RPMI7951 (cell line): Measurements from ENCODE around the gene ATP11A. TPM values are rescaled to one million over a fixed set of nuclear protein-coding genes. Genes with fewer than 3 reads are reported as not detected.
"Not testable (repeated sequence)": the region's sequence is repeated elsewhere in the genome, so short reads cannot be mapped to it uniquely, and the experiment has no call there.

Experiments used
- DNase-seq: peaks from one replicate; pipeline ENCODE4 v3.0.0-alpha.2; 2012; ENCODE audit warnings: low read depth
- total RNA-seq: library from RNA; depleted of rRNA; stranded (reverse); fragments of >200 nt; shearing (Covaris generic); gene quantifications from 2 replicates; pipeline ENCODE4 v1.2.3, GENCODE V29; 2014

ATP11A gene
- total RNA-seq, 1 experiment from 2014 or later: 2.2 TPM

DNA sequence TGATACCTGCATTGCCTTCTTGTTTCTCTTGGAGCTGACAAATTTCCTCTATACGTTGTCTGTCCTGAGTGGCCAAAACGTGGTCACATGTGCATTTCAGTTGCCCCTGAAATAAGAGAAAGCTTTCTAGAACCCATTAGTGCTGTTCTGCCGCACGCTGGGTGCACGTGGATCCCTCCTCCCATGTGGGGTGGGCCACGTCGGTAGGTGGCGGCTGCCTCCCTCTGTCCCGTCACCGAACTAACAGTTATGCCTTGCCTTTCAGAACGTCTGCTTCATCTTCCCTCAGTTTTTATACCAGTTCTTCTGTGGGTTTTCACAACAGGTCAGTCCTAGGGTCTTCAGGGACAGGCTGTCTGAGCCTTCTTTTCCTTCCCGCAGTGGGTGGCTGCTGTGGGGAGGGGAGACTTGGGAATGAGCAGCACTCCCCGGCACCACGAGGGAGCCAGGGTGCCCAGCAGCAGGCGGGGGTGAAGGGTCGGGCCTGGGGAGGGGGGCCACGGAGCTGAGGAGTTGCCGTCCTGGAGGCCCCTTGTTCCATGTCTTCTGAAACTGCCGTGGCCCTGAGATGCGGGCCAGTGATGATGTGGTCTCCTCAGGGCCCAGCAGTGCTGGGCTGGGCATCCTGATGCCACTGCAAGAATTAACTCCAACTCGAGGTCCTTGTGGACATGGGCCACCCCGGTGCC, 169.4 kb downstream of the ATP11A start:
- no peak for DNase-seq

DNA sequence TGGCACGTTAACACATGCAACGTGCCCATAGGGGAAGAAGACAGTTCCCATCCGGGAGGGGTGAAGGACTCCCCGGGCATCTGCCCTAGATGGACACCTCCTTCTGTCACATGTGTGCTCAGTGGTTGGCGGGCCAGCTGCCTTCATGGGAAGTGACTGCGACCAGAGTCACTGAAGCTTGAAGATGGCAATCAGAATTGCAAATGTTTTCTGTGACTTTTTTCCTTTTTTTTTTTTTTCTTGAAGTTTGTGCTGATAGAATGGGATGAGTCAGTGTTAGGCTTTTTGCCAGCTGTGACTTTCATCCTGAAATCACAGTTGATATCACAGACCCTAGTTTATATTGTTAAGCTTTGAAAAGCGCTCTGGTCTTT, 170.0 kb downstream of the ATP11A start:
- peak; percentile 52 for DNase-seq

DNA sequence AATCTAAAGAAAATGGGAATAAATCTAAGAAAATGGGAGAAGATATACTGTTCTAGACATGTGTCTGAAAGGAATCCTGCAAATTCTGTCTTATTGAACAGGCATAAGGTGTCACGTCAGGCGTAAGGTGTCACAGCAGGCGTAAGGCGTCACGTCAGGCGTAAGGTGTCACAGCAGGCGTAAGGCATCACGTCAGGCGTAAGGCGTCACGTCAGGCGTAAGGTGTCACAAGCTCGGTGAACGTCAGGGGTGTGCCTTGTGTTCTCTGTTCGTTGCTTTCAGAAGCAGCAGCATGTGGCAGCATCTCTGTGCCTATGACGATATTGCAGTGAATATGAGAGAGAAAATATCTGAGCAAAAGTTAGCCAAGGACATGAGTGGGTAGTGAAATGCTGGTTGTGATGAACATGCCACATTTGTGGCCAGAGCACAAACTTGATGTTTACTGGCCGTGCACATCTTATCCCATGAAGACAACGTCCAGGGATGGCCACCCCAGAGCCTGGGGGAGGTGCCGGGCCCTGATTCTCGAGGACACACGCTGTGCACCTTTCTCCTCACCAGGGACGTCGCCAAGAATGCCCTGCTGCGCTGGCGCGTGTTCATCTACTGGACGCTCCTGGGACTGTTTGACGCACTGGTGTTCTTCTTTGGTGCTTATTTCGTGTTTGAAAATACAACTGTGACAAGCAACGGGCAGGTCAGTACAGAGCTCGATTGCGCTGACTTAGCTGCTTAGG, 172.2 kb downstream of the ATP11A start:
- no peak for DNase-seq

DNA sequence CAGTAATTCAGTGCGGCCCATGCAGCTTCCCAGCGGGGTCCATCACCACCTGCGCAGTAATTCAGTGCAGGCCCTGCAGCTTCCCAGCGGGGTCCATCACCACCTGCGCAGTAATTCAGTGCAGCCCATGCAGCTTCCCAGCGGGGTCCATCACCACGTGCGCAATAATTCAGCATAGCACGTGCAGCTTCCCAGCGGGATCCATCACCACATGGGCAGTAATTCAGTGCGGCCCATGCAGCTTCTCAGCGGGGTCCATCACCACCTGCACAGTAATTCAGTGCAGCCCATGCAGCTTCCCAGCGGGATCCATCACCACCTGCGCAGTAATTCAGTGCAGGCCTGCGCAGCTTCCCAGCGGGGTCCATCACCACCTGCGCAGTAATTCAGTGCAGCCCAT, 173.5 kb downstream of the ATP11A start:
- DNase-seq: not testable (repeated sequence)

DNA sequence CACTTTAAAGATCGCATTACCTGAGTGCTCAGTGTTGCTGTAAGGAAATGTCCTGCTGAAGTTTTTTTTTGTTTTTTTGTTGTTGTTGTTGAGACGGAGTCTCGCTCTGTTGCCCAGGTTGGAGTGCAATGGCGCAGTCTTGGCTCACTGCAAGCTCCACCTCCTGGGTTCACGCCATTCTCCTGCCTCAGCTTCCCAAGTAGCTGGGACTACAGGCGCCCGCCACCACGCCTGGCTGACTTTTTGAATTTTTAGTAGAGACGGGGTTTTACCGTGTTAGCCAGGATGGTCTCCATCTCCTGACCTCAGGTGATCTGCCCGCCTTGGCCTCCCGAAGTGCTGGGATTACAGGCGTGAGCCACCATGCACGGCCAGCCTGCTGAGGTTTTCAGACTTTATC, 175.6 kb downstream of the ATP11A start:
- DNase-seq: not testable (repeated sequence)

DNA sequence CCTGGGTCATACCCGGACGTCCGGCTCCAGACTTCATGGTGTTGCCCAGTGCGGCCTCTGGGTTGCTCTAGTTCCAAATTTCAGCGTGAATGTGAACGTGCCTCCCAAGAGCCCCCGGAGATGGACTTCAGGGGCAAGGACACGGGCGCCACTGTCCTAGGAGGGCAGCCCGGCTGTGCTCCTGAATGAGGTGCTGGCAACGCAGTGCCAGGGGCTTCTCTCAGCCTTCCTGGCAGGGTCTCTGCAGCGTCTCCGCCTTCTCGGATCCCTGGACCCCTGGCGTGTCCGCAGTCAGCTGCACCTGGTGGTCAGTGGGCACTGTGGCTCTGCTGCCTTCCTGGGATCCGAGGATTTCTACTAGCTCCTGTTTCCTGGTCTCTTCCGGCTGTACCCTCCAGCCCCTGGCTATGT, 177.5 kb downstream of the ATP11A start:
- DNase-seq: no peak

DNA sequence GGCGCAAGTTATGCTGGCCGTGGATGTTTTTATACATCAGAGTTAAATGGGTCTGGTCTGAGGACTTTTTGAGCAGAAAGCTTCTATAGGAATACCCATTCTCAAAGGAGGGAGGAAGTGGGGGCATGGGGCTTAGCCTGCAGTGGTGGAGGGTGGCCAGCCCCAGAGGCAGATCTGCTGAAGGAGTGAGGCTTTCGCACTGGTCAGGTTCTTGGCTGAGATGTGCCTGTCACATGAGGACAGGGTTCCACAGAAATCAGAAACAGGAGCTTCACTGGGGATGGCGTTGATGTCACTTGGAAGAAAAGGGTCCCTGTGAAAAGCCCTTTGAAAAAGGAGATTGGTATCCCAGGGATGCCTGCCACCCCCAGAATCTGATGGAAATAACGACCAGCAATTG, 178.5 kb downstream of the ATP11A start:
- DNase-seq: no peak

DNA sequence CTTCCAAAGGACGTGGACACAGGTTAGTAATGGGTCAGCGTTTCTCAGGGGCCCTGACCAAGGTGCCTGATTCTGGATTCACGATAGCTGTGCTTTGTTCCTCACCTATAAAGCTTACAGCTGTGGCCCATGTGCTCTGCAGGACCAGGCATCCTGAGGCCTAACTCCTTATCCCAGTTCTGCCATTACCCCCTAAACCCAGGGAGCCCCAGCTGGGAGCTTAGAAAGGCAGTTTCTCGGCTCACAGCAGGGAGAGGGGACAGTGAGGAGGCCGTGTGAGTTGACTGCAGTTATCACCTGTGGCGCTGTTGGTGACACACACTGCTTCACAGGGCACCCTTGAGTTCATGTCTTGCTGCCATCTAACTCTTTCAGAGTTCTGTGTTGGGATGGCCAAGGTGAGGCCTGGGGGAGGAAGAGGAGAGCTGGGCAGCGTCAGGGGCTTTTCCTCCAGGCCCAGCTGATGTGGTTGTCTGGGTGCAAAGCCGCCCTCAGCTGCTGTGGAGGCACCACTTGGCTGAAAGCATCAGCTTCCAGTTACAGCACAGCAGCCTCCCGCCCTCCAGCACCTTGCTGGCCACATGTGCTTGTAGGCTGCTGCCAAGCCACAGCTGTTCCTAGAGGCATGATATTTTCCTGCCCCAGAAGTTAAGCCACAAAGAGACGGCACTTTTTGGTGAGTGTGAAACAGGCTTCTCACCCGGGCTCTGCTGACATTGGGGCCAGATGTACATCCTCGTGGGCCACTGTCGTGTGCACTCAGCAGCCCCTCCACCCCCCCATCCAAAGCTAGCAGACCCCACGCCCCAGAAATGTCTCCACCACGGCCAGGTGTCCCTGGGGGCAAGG, 179.6 kb downstream of the ATP11A start:
- peak; percentile 28 for DNase-seq

DNA sequence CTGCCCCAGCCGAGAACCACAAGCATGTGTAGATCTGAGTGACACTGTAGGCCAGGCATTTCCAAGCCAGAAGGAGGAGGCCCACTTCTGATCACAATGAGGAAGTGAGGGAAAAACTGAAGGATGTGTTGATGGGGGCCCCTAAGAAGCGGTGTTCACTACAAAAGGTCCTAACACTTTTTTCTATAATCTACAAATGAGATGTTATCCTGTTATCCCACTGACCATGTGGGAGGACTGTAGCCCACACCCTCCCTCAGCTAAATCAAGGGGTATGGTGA, 180.2 kb downstream of the ATP11A start:
- no peak for DNase-seq

DNA sequence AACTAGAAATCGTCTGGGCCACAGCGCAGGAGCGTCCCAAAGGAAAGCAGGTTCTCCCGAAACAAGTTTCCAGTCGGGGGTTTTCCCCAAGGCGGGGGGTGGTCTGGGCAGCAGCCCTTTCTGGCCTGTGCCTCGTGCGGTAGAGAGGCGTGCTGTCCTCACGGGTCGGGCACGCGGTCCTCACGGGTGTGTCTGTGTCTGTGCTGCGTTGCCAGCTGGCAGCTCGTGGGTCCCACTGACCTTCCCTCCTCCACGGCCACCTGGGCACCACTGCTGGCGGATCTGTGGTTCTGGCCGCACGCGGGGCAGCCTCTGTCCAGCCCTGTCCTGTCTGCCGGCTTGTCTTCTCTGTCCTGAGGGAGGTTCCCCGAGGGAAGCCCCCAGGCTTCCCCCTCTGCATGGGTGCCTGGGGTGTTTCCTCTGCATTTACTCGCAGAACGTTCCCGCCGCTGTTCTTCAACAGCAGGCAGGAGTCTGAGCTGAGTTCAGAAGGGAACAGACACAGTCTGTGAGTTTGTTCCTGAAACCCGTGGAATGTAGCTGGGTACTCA, 181.0 kb downstream of the ATP11A start:
- no peak for DNase-seq

DNA sequence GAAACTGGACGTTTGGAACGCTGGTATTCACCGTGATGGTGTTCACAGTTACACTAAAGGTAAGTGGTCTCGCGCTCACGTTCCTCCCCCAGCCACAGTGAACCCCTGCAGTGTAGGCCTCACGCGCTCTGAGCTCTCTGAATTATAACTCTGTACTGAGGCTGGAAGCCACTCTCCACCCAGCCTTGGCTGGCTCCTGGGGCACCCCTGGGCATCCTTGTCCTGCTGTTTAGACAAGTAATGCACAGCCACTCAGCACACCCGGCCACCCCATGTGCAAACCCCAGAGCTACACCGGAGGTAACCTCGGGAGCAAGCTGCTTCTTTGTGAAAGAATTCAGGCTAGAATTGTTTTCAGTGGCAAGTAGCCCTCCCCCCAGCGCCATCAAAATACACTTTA, 181.9 kb downstream of the ATP11A start:
- DNase-seq: no peak

DNA sequence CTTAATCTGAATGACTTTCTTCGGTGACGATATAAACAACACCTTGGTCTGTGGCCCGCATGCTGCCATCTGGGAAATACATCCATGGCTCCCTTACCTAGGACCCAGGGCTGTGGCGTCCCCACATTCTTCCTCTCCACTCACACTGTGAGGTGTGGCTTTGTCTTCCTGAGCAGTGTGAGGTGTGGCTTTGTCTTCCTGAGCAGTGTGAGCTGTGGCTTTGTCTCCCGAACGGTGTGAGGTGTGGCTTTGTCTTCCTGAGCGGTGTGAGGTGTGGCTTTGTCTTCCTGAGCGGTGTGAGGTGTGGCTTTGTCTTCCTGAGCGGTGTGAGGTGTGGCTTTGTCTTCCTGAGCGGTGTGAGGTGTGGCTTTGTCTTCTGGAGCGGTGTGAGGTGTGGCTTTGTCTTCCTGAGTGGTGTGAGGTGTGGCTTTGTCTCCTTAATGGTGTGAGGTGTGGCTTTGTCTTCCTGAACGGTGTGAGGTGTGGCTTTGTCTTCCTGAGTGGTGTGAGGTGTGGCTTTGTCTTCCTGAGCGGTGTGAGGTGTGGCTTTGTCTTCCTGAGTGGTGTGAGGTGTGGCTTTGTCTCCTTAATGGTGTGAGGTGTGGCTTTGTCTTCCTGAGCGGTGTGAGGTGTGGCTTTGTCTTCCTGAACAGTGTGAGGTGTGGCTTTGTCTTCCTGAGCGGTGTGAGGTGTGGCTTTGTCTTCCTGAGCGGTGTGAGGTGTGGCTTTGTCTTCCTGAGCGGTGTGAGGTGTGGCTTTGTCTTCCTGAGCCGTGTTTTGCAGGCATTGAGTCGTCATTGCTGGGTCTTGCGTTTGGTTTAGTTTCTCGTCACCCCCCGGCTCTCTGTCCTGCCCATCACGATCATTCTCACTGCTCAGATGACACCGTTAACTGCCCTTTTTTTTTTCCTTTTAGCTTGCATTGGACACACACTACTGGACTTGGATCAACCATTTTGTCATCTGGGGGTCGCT, 183.1 kb downstream of the ATP11A start:
- not testable (repeated sequence) for DNase-seq

DNA sequence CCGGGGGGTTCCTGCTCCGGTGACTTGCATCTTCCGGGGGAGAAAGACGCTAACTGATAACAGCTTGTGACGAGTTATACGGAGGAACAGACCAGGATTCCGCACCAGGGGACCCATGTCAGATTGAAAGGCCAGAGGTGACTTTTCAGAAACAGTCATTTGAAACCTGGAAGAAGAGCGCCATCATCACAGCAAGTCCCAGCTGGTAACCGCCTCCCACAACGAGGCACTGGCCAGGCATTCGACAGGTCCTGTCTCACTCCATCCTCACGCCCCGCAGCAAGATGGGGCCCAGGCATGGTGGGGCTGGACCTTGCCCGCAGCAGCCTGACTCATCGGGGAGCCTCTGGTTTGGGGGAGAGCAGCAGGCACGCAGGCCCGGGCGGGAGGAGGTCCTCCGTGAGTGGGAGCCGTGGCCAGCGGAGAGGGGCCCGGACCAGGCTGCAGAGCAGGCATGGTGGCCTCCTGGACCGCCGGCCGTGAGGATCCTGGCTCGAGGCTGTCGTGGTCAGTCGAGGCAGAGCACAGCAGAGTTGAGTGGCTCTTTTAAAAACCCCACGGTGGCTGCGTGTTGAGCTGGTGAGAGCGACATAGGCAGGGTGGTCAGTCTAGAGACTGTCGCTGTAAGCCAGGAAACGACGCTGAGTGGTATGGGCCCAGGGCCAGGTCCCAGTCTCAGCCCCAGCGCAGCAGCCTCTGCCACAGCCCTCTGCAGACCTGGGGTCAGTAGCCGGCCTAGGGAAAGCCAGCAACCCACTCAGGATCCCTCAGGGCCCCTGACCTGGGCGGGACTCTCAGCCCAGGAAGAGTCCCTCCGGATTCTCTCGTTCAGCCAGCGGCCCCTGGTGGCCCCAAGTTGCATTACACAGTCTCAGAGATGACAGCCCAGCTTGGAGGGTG, 184.3 kb downstream of the ATP11A start:
- peak; percentile 39 for DNase-seq

DNA sequence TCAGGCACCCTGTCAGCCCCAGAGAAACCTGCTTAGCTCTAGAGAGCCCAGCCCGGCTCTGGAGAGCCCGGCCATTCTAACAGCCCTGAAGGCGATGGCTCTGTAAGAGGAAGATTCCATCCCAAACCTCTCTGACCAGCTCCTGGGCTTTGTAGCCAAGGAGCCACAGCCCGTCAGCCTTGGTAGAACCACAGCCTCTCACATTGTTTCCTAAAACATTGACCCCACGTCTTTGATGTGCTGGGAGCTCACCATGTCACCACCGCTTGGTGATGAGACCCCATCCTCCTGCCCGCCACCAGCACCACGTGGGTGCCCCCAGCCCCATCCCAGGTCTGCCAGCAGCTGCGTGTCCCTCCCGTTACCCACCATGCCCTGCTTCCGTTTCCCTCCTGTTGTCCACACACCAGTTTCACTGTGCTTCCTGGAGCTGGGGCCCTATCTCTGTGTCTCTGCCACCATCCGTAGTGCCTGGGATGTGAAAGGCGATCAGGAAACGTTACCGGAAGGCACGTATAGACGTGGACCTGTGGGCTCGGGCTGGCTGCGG, 185.0 kb downstream of the ATP11A start:
- DNase-seq: no peak

DNA sequence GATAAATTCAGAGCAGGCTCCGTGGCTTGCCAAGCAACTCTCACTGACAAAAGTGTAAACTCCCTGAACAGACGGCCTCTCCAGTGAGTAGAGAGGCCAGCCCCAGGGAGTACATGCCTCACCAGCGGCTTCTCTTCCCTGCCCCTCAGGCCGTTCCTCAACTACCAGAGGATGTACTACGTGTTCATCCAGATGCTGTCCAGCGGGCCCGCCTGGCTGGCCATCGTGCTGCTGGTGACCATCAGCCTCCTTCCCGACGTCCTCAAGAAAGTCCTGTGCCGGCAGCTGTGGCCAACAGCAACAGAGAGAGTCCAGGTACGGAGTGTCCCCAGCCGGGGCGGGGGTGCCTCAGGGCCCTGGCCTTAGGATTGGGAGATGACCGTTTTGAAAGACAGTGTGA, 185.8 kb downstream of the ATP11A start:
- DNase-seq: no peak

DNA sequence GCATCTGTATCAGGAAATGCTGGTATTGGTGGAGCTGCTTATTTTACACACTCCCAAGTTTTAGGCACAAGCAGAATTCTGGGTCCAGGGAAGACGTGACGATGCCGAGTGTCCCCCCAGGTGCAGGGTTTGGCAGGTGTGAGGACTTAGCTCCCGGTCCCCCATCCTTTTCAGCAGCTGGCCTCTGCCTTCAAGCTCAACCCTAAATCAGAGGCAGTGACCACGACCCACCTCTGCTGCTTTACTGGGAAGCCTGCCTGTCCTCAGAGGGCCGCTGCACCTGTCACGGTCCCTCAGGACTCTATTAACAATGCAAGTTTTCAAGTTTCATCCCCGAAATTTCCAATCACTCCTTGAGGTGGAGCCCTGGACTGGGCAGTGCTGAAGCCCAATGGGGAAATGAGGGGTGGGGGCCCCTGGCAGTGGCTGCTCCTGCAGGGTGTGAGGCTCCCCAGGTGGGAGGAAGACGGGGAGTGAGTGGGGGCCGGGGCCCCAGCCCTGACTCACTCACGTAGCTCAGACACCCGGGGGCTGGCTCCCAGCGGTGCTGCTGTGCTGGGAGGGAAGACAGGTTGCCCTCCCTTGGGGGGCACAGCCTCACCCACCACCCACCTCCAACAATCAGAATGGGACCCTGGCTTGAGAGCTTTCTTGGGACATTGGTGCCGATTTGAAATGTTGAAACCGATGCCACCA, 186.6 kb downstream of the ATP11A start:
- no peak for DNase-seq

DNA sequence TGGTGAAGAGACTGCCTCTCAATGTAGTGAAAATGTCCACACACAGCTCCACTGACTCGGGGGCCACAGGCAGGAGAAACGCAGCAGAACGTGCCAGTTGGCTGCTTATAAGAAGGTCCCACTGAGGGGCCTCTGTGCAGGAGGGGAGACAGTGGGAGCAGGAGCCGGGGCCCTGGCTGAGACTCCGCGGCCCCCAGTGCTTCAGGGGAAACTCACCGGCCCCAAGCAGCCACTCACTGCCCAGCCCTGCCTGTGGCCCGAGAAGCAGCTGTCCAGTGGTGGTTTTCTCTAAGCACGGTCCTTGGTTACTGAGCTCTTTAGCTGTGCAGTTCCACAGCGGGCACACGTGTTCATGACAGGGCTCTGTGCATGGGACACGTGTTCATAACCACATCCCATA, 187.2 kb downstream of the ATP11A start:
- no peak for DNase-seq

DNA sequence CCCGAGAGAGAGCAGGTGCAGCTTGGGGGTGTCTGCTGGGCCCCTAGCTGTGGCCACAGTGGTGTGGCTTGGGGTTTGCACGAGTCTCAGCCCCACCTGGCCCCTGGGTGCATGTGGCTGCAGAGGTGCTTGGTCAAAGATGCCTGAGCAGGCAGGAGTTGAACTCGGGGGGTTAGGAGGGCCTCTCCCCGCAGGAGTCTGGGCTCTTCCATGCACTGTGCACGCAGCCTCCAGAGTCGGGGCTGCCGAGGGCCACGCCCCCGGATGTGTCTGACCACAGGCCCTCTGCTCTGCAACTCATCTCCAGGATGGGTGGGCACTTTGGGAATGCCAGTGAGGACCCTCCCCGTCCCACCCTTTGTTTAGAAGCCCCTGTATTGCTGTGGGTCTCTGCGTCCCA, 187.7 kb downstream of the ATP11A start:
- DNase-seq: no peak
